OCI-LY7 (cell line): ENCODE data around the gene SYNE3. TPM values are rescaled to one million over a fixed set of nuclear protein-coding genes. Genes with fewer than 3 reads are reported as not detected.

Experiments used
- BruUV-seq: library from RNA; stranded (reverse); fragments of 400-500 nt; replicated peaks from 2 replicates; lab custom pipeline; 2021; lab: Mats Ljungman, UMichigan
- CTCF ChIA-PET: fragments of 300-600 bp; sonication (Branson Sonifier 250); formaldehyde crosslinking; loops from one replicate; lab custom pipeline; 2022; ENCODE audit warnings: antibody characterized with exemption; ENCODE audit not compliant: unreplicated experiment; lab: Charles Lee
- POLR2A ChIA-PET: fragments of 300-600 bp; sonication (Branson Sonifier 250); formaldehyde crosslinking; loops from one replicate; lab custom pipeline; 2022; ENCODE audit warnings: antibody characterized with exemption; lab: Charles Lee
- DNase-seq: peaks from one replicate; pipeline ENCODE4 v3.0.0-alpha.2; 2015; ENCODE audit warnings: low spot score
- H2AFZ ChIP-seq: fragments of 200-600 bp; sonication (generic), shearing (Covaris generic); 2 replicates; pipeline ENCODE4 v1.6.1; 2014; ENCODE audit warnings: mild to moderate bottlenecking, antibody characterized with exemption, low read length, moderate library complexity
- H3K27ac ChIP-seq: fragments of 200-600 bp; sonication (generic); 2 replicates; pipeline ENCODE4 v1.5.1; 2014; ENCODE audit warnings: mixed run types, low read depth, mild to moderate bottlenecking, moderate library complexity, low read length, inconsistent platforms; ENCODE audit not compliant: poor library complexity, severe bottlenecking
- H3K36me3 ChIP-seq: fragments of 200-600 bp; sonication (generic); 2 replicates; pipeline ENCODE4 v1.6.1; 2014; ENCODE audit warnings: mild to moderate bottlenecking, antibody characterized with exemption, low read length, moderate library complexity, mixed read lengths; ENCODE audit not compliant: insufficient read depth
- H3K4me1 ChIP-seq: fragments of 200-600 bp; sonication (generic); 2 replicates; pipeline ENCODE4 v1.5.1; 2014; ENCODE audit warnings: mild to moderate bottlenecking, low read length; ENCODE audit not compliant: insufficient read depth, poor library complexity, severe bottlenecking
- H3K4me2 ChIP-seq: fragments of 200-600 bp; sonication (generic); 2 replicates; pipeline ENCODE4 v1.6.1; 2014; ENCODE audit warnings: mild to moderate bottlenecking, low read length
- H3K4me3 ChIP-seq: fragments of 200-600 bp; sonication (generic); 2 replicates; pipeline ENCODE4 v1.5.1; 2014; ENCODE audit warnings: mild to moderate bottlenecking, low read depth, low read length; ENCODE audit not compliant: poor library complexity, severe bottlenecking
- H3K79me2 ChIP-seq: fragments of 200-600 bp; sonication (generic); 2 replicates; pipeline ENCODE4 v1.6.1; 2016; ENCODE audit warnings: low read depth, mild to moderate bottlenecking, low read length, moderate library complexity, mixed read lengths; ENCODE audit not compliant: insufficient read depth
- H3K9me2 ChIP-seq: fragments of 200-600 bp; sonication (generic); 2 replicates; pipeline ENCODE4 v1.6.1; 2016; ENCODE audit warnings: mild to moderate bottlenecking, low read length, mixed read lengths; ENCODE audit not compliant: insufficient read depth
- H3K9me3 ChIP-seq: fragments of 200-600 bp; sonication (generic); 2 replicates; pipeline ENCODE4 v1.6.1; 2014; ENCODE audit warnings: mild to moderate bottlenecking, mixed run types, low read length, mixed read lengths
- H4K20me1 ChIP-seq: fragments of 200-600 bp; sonication (generic); 2 replicates; pipeline ENCODE4 v1.6.1; 2014; ENCODE audit warnings: mild to moderate bottlenecking, antibody characterized with exemption, low read length, moderate library complexity, mixed read lengths; ENCODE audit not compliant: insufficient read depth
- EZH2phosphoT487 ChIP-seq: fragments of 200-600 bp; sonication (generic); IDR thresholded peaks from 2 replicates; pipeline ENCODE4 v1.6.1; 2018; ENCODE audit warnings: low read depth, borderline replicate concordance, mild to moderate bottlenecking, mixed run types, antibody characterized with exemption, low read length, moderate library complexity, mixed read lengths
- intact Hi-C: fragments of 100-400 bp; cut with micrococcal nuclease; formaldehyde crosslinking; loops from one replicate; pipeline ENCODE4 v1.10.0; 2022; ENCODE audit not compliant: unreplicated experiment
- total RNA-seq, 2 experiments: library from RNA; depleted of rRNA in 1 of 2; stranded (reverse); fragments of >200 nt in 1 of 2; shearing (Covaris generic) in 1 of 2; gene quantifications; 2 replicates each; pipeline ENCODE4 v1.2.3, GENCODE V29; 2014 to 2022
- TF ChIP-seq, protein P1 (sequence below): fragments of 200-600 bp; sonication (generic); conservative IDR thresholded peaks from 2 replicates; pipeline ENCODE4 v1.5.1; 2014; ENCODE audit warnings: mild to moderate bottlenecking, antibody characterized with exemption, low read length, moderate library complexity, mixed read lengths

Gene SYNE3
- total RNA-seq, 2 experiments from 2014 or later, result 0.60 to 4.1 TPM

DNA sequence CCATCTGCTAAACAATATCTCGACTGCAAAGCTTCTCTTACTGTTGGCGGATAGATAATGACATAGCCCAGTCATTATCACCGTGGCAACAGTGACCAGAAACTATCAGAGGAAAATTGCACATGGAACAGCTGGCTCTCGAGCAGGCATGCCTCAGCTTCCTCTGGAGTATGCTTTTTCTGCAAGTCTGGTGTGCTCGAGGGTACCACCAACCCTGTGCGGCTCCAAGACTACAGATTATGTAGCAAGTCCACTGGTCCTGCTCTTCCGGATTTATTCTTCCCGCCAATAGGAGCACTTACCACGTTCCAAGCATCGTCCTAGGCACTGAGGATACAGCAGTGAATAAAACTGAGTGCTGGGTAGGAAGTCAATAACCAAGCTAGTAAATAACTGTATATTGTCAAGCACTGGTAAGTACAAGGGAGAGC is 17.0 kb upstream of the SYNE3 start:
- Histone ChIP-seq H3K36me3 (peaks cover 38% of the 10 kb centered on the region), H3K27ac (peak overlapping the region; percentile 80), H2AFZ (no peak overlapping the region), H3K4me1 (peaks cover 52% of the 10 kb centered on the region), H3K79me2 (peaks cover 80% of the 10 kb centered on the region), H3K4me2 (peak overlapping the region; percentile 93), H3K4me3 (peak overlapping the region; percentile 93), H3K9me2 (no peaks in the 10 kb centered on the region), H3K9me3 (no peaks in the 10 kb centered on the region), H4K20me1 (peaks cover 41% of the 10 kb centered on the region)
- no TSS peak for BruUV-seq
- ChIA-PET CTCF (interaction anchor here (1.4 kb wide), 1 partner anchor 81 kb away, joined by 5 read pairs; no protein-coding TSS in a partner anchor), POLR2A (interaction anchor here (0.6 to 1.5 kb wide), 5 partner anchors 10 to 804 kb away, joined by 3 to 7 read pairs (median 4); no protein-coding TSS in a partner anchor)
- intact Hi-C loops, result loop anchor here (5.0 to 10.0 kb wide), 3 partner anchors 206 to 971 kb away; partner anchors contain the start of genes DICER1 and PAPOLA
- peak; percentile 66 for DNase-seq
- TF ChIP-seq, protein P1, sequence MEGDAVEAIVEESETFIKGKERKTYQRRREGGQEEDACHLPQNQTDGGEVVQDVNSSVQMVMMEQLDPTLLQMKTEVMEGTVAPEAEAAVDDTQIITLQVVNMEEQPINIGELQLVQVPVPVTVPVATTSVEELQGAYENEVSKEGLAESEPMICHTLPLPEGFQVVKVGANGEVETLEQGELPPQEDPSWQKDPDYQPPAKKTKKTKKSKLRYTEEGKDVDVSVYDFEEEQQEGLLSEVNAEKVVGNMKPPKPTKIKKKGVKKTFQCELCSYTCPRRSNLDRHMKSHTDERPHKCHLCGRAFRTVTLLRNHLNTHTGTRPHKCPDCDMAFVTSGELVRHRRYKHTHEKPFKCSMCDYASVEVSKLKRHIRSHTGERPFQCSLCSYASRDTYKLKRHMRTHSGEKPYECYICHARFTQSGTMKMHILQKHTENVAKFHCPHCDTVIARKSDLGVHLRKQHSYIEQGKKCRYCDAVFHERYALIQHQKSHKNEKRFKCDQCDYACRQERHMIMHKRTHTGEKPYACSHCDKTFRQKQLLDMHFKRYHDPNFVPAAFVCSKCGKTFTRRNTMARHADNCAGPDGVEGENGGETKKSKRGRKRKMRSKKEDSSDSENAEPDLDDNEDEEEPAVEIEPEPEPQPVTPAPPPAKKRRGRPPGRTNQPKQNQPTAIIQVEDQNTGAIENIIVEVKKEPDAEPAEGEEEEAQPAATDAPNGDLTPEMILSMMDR, result no peak
- no peak for TF ChIP-seq EZH2phosphoT487

DNA sequence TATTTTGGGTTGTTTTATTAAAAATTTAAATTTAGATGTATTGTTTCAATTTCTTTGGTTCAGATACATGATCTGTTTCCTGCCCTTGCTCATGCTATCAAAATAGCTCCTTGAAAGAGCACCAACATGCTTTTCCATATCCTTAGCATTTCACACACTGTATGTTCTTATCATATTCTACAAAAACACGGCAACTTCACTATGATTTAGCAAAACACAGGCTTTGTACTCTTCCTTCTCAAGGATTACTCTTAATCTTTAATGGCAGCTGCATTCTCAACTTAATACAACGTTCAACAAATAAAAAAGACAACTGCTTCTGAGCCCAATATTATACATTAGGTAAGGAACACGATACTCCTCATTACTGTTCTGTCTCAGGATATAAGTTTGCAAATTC is 15.5 kb upstream of the SYNE3 start:
- ChIA-PET CTCF (interaction anchor here (0.6 kb wide), 1 partner anchor 90 kb away, joined by 3 read pairs; no protein-coding TSS in a partner anchor), POLR2A (interaction anchor here (0.6 to 1.2 kb wide), 5 partner anchors 15 to 358 kb away, joined by 3 to 4 read pairs (median 3); partner anchors contain the start of gene SYNE3)
- peaks cover 66% of the 10 kb centered on the region for H3K79me2 ChIP-seq
- intact Hi-C loops, result loop anchor here (5.0 to 10.0 kb wide), 3 partner anchors 205 to 973 kb away; partner anchors contain the start of genes DICER1 and PAPOLA
- H3K9me3 ChIP-seq, result no peaks in the 10 kb centered on the region
- peaks cover 32% of the 10 kb centered on the region for H4K20me1 ChIP-seq
- H3K27ac ChIP-seq, result no peak overlapping the region
- H3K9me2 ChIP-seq, result no peaks in the 10 kb centered on the region
- peak overlapping the region; percentile 93 for H3K4me3 ChIP-seq
- peaks cover 38% of the 10 kb centered on the region for H3K36me3 ChIP-seq
- no TSS peak for BruUV-seq
- DNase-seq, result no peak
- H3K4me2 ChIP-seq, result peak overlapping the region; percentile 93
- H2AFZ ChIP-seq, result no peak overlapping the region
- peaks cover 38% of the 10 kb centered on the region for H3K4me1 ChIP-seq
- TF ChIP-seq EZH2phosphoT487, result no peak
- TF ChIP-seq, protein P1, result no peak

DNA sequence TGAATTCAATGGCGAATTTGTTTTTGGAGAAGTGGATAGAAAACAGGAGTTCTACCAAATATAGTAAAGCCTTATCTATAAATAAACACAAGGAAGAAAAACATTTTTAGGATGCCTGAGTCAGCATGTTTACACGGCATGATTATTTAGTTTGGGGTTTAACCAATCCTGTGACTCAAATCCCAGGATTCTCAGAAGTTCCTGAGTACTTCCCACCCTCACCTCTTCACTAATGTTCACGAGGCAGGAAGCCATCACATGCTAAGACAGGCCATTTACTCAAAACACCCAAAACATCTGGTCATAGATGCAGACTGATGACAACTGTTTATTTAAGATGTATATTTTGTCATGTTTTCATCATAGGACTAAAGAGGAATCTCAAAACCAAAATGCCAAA is 15.0 kb upstream of the SYNE3 start:
- POLR2A ChIA-PET, result interaction anchor here (0.7 to 1.2 kb wide), 4 partner anchors 35 to 358 kb away, joined by 3 read pairs; no protein-coding TSS in a partner anchor
- peaks cover 38% of the 10 kb centered on the region for H3K36me3 ChIP-seq

More for the DNA sequence above, 15.0 kb upstream of the SYNE3 start:
- no TSS peak for BruUV-seq
- H3K9me3 ChIP-seq, result no peaks in the 10 kb centered on the region
- no peak overlapping the region for H3K27ac ChIP-seq
- peaks cover 27% of the 10 kb centered on the region for H4K20me1 ChIP-seq
- no peaks in the 10 kb centered on the region for H3K9me2 ChIP-seq
- CTCF ChIA-PET, result no interaction called here
- peak overlapping the region; percentile 93 for H3K4me2 ChIP-seq
- intact Hi-C loops, result loop anchor here (5.0 to 10.0 kb wide), 3 partner anchors 204 to 973 kb away; partner anchors contain the start of genes DICER1 and PAPOLA
- no peak for TF ChIP-seq EZH2phosphoT487
- TF ChIP-seq, protein P1, result no peak
- H3K4me3 ChIP-seq, result peak overlapping the region; percentile 93
- peaks cover 33% of the 10 kb centered on the region for H3K4me1 ChIP-seq
- DNase-seq, result no peak
- H3K79me2 ChIP-seq, result peaks cover 61% of the 10 kb centered on the region
- H2AFZ ChIP-seq, result no peak overlapping the region
